LHCN-M2 (cell line): ENCODE measurements around the gene ZFHX2. TPM values are rescaled to one million over a fixed set of nuclear protein-coding genes. Genes with fewer than 3 reads are reported as not detected.
"Not testable (repeated sequence)": the region's sequence is repeated elsewhere in the genome, so short reads cannot be mapped to it uniquely, and the experiment has no call there.

Experiments
- DNase-seq: peaks from one replicate; pipeline ENCODE4 v3.0.0-alpha.2; 2012; ENCODE audit warnings: low read depth
- polyA plus RNA-seq: library from polyadenylated mRNA; unstranded; fragments of >200 nt; gene quantifications from one replicate; pipeline ENCODE4 v1.2.1, GENCODE V29; 2012; ENCODE audit warnings: missing spikeins
- total RNA-seq: library from RNA; depleted of rRNA; stranded (reverse); fragments of >200 nt; gene quantifications from 2 replicates; pipeline ENCODE4 v1.2.3, GENCODE V29; 2014; rRNA removed

Gene ZFHX2
- total RNA-seq: 0.29 and 0.32 TPM in 2 replicates
- polyA plus RNA-seq: 0.16 TPM

DNA sequence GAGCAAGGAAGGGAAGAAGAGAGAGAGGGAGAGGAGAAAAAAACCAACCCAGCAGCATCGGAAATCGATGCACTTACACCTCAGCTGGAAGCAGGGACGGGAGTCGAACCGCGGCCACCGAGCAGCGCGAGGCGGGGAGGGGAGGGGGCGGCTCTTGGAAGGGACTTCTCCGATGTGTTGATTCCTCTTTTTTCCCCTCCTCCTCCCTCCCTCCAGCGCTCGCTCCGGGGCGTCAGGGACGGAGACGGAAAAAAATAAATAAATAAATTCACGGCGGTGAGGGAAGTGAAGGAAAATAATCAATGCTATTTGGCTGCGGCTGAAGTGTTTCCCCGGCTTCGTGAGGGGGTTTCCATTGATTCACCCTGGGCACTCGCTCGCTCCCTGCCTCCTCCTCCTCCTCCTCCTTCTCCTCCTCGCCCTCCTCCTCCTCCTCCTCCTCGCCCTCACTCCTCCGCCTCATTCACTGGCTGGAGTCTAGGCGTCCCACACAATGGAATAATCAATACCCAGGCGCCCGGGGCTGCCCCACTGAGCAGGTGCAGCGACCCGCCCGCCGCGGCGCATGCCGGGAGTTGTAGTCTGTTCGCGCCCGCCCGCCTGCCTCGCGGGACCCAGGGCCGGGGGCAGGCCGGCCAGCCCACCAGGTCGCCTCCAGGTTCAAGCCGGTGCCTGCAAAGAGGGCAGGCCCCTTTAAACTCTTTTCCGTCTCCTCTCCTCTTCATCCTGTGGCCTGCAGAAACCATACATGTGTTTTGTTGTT, at the start of gene ZFHX2:
Gene ZFHX2 (minus strand): TSS at position 500 of the 763 bp plus-strand sequence. CDS start 16,440 bp downstream, outside the sequence.
- DNase-seq: peak; percentile 52

DNA sequence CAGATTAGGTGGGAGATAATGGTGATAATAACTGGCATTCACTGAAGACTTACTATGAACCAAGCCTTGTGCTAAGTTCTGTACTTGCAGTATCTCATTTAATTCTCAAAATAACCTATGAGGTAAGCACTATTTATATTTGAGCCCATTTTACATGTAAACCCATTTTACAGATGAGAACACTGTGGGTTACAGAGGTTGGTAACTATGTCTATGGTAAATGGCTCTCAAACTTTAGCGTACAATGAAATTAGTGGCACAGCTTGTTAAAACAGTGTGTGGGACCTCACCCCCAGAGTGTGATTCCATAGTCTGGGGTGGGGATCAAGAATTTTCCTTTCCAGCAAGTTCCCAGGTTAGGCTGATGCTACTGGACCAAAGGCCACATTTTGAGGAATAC, 49.2 kb upstream of the ZFHX2 start:
- no peak for DNase-seq

DNA sequence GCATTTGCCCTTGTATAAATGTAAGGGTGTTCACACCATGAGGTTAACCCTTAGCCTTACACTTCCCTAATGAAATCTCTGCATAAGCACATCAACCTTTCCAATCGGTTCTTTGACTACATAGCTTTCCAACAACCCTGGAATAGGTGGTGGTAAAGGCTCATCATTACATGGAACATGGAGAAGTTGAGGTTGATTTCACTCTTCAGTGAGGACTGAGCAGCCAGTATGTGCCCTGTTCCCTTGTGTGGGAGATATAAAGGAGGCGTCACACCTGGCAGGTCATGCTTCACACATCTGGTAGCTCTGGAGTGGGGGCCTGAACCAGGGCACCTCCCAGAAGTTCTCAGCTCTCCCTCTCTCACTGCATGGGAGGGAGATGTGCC, 48.8 kb upstream of the ZFHX2 start:
- no peak for DNase-seq

DNA sequence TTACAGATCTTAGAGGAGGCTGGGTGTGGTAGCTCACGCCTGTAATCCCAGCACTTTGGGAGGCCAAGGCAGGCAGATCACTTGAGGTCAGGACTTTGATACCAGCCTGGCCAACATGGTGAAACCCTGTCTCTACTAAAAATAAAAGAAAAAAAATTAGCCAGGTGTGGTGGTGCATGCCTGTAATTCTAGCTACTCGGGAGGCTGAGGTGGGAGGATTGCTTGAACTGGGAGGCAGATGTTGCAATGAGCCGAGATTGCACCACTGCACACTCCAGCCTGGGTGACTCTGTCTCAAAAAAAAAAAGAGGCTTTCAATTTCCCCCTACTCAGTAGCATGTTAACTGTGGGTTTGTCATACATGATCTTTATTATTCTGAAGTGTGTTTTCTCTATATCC, 42.6 kb upstream of the ZFHX2 start:
- DNase-seq: not testable (repeated sequence)

- DNase-seq: no peak
Measured at GRCh38 chr14:23590198-23590597, 38.6 kb upstream of the ZFHX2 start.

- DNase-seq: no peak
Measured at GRCh38 chr14:23589606-23590005, 38.0 kb upstream of the ZFHX2 start.

DNA sequence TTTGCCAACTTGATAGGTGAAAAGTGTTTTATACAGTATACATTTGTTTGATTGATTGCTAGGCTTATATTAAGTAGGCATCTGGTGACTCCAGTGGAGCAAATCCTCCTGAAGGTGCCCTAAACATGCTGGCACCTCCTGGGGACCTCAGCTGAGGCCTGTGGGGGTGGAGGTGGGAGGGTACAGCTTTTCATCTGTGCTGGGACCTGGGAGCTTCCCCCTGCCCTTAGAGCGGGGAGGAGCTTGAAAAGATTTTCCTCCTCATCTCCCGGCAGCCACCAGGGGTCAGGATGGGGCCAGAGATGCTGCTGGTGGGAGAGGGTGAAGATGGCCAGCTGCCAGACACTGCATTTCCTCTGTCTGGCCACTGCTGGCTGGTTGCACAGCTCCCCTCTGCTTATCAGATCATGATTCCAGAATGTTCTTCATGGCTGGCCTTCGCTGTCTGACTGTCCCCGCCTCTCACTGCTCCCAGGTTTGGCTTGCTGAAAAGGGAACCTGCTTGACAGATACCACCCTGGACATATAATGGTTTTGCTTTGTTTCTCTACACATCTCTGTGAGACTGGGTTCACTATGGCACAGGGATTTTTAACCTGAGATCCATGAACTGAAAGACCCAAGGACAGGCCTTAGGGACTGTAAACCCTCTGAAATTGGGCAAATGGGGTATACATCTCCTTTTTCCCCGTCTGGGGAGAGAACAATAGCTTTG, 37.5 kb upstream of the ZFHX2 start:
- peak; percentile 82 for DNase-seq

- DNase-seq: not testable (repeated sequence)
Measured at GRCh38 chr14:23584527-23585203, 33.1 kb upstream of the ZFHX2 start.

- not testable (repeated sequence) for DNase-seq
Measured at GRCh38 chr14:23583761-23584526, 32.4 kb upstream of the ZFHX2 start.

- no peak for DNase-seq
Measured at GRCh38 chr14:23582906-23583760, 31.6 kb upstream of the ZFHX2 start.

GRCh38 chr14:23580948-23581281, 29.4 kb upstream of the ZFHX2 start:
- DNase-seq: no peak

- DNase-seq: no peak
Measured at GRCh38 chr14:23580152-23580926, 28.8 kb upstream of the ZFHX2 start.

DNA sequence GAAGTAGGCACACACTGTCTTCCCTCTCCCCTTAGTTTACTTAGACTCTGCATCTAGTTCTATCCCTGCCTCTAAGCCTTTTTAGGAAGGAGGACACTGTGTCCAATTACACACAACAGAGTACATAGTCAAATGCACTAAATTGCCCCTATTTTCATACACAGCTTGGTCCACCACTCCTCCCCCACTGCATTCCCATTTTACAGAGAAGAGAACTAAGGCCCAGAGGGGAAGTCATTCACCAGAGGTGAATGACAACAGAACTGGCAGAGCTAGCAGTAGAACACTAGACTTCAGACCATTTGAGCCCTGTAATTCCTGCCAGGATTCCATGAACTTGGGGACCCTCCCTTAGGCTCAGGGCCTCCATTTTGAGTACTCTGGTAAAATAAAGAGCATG, 28.2 kb upstream of the ZFHX2 start:
- no peak for DNase-seq

DNA sequence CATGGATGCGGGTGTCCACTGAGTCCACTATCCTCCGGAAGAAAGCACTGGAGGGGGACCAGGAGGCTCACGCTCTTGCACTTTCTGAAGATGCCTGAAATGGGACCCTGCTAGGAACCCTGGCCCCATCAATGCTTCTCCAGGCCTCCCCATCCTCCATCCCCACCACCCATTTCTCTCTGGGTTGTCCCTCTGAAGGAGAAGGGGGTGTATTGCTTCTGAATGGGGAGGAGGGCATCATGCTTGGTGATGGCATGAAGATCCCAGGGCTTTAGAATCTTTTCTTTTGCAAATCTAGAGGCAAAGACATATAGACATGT, 27.7 kb upstream of the ZFHX2 start:
- DNase-seq: no peak

DNA sequence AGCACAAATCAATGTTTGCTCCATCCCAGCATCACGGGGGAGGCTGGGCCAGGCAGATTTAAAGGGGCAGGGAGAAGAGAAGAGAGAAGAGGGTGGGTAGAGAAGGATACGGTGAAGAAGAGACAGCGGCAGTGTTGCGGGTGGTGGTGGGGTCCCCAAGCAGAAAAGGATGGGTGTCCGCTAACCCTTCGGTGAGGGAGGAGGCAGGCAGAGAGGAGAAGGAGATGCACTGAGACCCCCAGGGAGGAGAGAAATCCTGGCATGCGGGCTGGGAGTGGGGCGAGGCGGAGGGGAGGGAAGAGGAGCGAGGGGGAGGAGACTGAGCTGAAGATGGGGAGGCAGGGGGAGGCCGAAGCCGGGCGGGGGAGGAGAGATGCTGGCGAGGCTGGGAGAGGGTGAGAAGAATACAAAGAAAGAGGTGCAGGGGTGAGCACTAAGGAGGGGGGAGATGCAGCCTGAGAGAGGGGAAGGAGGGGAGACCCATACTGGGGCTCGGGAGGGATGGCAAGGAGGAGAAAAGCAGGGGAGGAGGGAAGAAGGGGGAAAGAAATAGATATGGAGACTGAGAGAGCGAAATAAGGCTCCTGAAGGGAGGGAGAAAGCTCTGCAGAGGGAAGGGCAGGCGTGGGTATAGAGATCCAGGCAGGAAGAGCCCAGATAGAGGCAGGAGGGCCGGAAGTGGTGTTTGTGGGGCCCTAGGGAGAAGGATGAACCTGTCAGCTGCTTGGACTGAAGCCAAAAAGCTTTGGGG, 27.2 kb upstream of the ZFHX2 start, which contains the start of gene JPH4:
Gene JPH4 (minus strand): TSS at position 231 of the 751 bp plus-strand sequence. CDS start 1,337 bp downstream, outside the sequence.
- DNase-seq: no peak

GRCh38 chr14:23577710-23578392, 26.3 kb upstream of the ZFHX2 start:
- DNase-seq: no peak

GRCh38 chr14:23577004-23577681, 25.6 kb upstream of the ZFHX2 start:
- DNase-seq: no peak

- DNase-seq: no peak
Measured at GRCh38 chr14:23573384-23574015, 21.9 kb upstream of the ZFHX2 start.
